A549 (cell line): ENCODE data around the gene PRKG1. TPM values are rescaled to one million over a fixed set of nuclear protein-coding genes. Genes with fewer than 3 reads are reported as not detected.

Source experiments
- ATAC-seq, 2 experiments: fragments of 200-7000 bp in 1 of 2; fragments of >200 bp in 1 of 2; cut with Nextera tagmentation in 1 of 2; cut with Tn5 transposase in 1 of 2; 3 replicates each; pipeline versions ENCODE4 v1.8.0 to v1.9.1; 2018 to 2020; ENCODE audit warnings: mild to moderate bottlenecking in 1 of 2, moderate library complexity in 1 of 2
- CTCF ChIA-PET: fragments of 300-600 bp; sonication (Branson Sonifier 250); formaldehyde crosslinking; extraction: SDS; loops from one replicate; lab custom pipeline; 2021; ENCODE audit warnings: antibody characterized with exemption, inconsistent platforms; lab: Yijun Ruan, JAX
- POLR2A ChIA-PET: fragments of 350-600 bp; formaldehyde crosslinking; extraction: SDS; loops from one replicate; lab custom pipeline; 2021; ENCODE audit warnings: antibody characterized with exemption, inconsistent platforms; lab: Yijun Ruan, JAX
- DNase-seq, 2 experiments: peaks; one replicate each; pipeline versions ENCODE4 v3.0.0 to v3.0.0-alpha.2; 2011 to 2016; ENCODE audit warnings: low read depth in 1 of 2, low spot score in 1 of 2
- FAIRE-seq: peaks from 2 replicates; lab custom pipeline; 2011; peaks lifted over from hg19 to GRCh38; lab: Jason Lieb, UNC
- H3K27ac ChIP-seq, 2 experiments: fragments of >200 bp; sonication (Bioruptor Twin); formaldehyde crosslinking; 3 replicates each; pipeline ENCODE4 v1.5.1; 2016 to 2017
- H3K4me1 ChIP-seq: fragments of >200 bp; sonication (Bioruptor Twin); formaldehyde crosslinking; 3 replicates; pipeline ENCODE4 v1.6.1; 2016
- H3K4me2 ChIP-seq: fragments of >200 bp; sonication (Bioruptor Twin); formaldehyde crosslinking; 3 replicates; pipeline ENCODE4 v1.6.1; 2016
- H3K4me3 ChIP-seq: fragments of >200 bp; sonication (Bioruptor Twin); formaldehyde crosslinking; 3 replicates; pipeline ENCODE4 v1.5.1; 2016
- H3K9me3 ChIP-seq: fragments of >200 bp; sonication (Bioruptor Twin); formaldehyde crosslinking; 3 replicates; pipeline ENCODE4 v1.6.1; 2016
- CBX2 ChIP-seq: fragments of 200-600 bp; sonication (generic); IDR thresholded peaks from 2 replicates; pipeline ENCODE4 v1.6.1; 2016; ENCODE audit warnings: low read depth, mild to moderate bottlenecking, borderline replicate concordance
- CEBPB ChIP-seq, 2 experiments: fragments of >200 bp in 1 of 2; sonication (Bioruptor Twin) in 1 of 2; formaldehyde crosslinking in 1 of 2; IDR thresholded peaks; 2 replicates each; pipeline ENCODE4 v1.6.1; 2012 to 2016
- CHD2 ChIP-seq: fragments of 150-350 bp; IDR thresholded peaks from 2 replicates; pipeline ENCODE4 v1.6.1; 2014; ENCODE audit warnings: low read length; ENCODE audit not compliant: partially characterized antibody
- CHD4 ChIP-seq: fragments of 200-600 bp; sonication (generic); IDR thresholded peaks from 2 replicates; pipeline ENCODE4 v1.6.1; 2016; ENCODE audit warnings: antibody characterized with exemption, mild to moderate bottlenecking, borderline replicate concordance
- EHMT2 ChIP-seq: fragments of 200-600 bp; sonication (generic); IDR thresholded peaks from 2 replicates; pipeline ENCODE4 v1.6.1; 2016; ENCODE audit warnings: antibody characterized with exemption, low read depth, mild to moderate bottlenecking, moderate library complexity
- FOSB ChIP-seq: fragments of 250-450 bp; sonication (Bioruptor Pico); IDR thresholded peaks from 2 replicates; pipeline ENCODE4 v1.5.0; 2020; ENCODE audit warnings: mild to moderate bottlenecking, moderate library complexity
- FOSL2 ChIP-seq, 2 experiments: fragments of 450-650 bp in 1 of 2; fragments of >200 bp in 1 of 2; sonication (Bioruptor Twin) in 1 of 2; formaldehyde crosslinking; IDR thresholded peaks; 2 replicates each; pipeline versions ENCODE4 v1.5.0 to v1.6.1; 2016 to 2020; ENCODE audit warnings: mild to moderate bottlenecking in 1 of 2, moderate library complexity in 1 of 2
- FOXS1 ChIP-seq: fragments of 250-450 bp; sonication (Bioruptor Pico); IDR thresholded peaks from 2 replicates; pipeline ENCODE4 v1.5.0; 2020; ENCODE audit warnings: mild to moderate bottlenecking, moderate library complexity
- HDAC2 ChIP-seq: fragments of 200-600 bp; sonication (generic); IDR thresholded peaks from 2 replicates; pipeline ENCODE4 v1.6.1; 2016
- HOXA7 ChIP-seq: fragments of 250-450 bp; sonication (Bioruptor Pico); IDR thresholded peaks from 2 replicates; pipeline ENCODE4 v1.5.0; 2020; ENCODE audit warnings: mild to moderate bottlenecking, moderate library complexity
- KDM1A ChIP-seq: fragments of 200-600 bp; sonication (generic); IDR thresholded peaks from 2 replicates; pipeline ENCODE4 v1.6.1; 2016; ENCODE audit warnings: low read depth, mild to moderate bottlenecking
- MAFK ChIP-seq: fragments of 450-650 bp; IDR thresholded peaks from 2 replicates; pipeline ENCODE4 v1.6.1; 2014; ENCODE audit not compliant: partially characterized antibody
- MAZ ChIP-seq: fragments of 150-350 bp; IDR thresholded peaks from 2 replicates; pipeline ENCODE4 v1.6.1; 2014; ENCODE audit warnings: antibody characterized with exemption, low read depth, low read length, borderline replicate concordance
- NR3C1 ChIP-seq: fragments of >200 bp; sonication (Bioruptor Twin); formaldehyde crosslinking; IDR thresholded peaks from 3 replicates; pipeline ENCODE4 v1.6.1; 2017
- POLR2A ChIP-seq: IDR thresholded peaks from 2 replicates; pipeline ENCODE4 v1.6.1; 2012; ENCODE audit warnings: mild to moderate bottlenecking, low read length
- RAD21 ChIP-seq, 2 experiments: fragments of >200 bp in 1 of 2; sonication (Bioruptor Twin) in 1 of 2; formaldehyde crosslinking in 1 of 2; IDR thresholded peaks in 1 of 2; conservative IDR thresholded peaks in 1 of 2; 2 replicates in 1 of 2; 3 replicates in 1 of 2; pipeline ENCODE4 v1.6.1; 2012 to 2018; ENCODE audit warnings: inconsistent platforms in 1 of 2
- RCOR1 ChIP-seq: fragments of 150-350 bp; IDR thresholded peaks from 2 replicates; pipeline ENCODE4 v1.6.1; 2014; ENCODE audit warnings: antibody characterized with exemption, low read length, low read depth
- RFX5 ChIP-seq: fragments of 450-650 bp; IDR thresholded peaks from 2 replicates; pipeline ENCODE4 v1.7.1; 2014; ENCODE audit warnings: antibody characterized with exemption, mild to moderate bottlenecking, moderate library complexity
- ZNF302 ChIP-seq: fragments of 250-450 bp; sonication (Bioruptor Pico); IDR thresholded peaks from 2 replicates; pipeline ENCODE4 v1.9.0; 2021; ENCODE audit warnings: inconsistent platforms, mild to moderate bottlenecking, moderate library complexity
- WGBS: methylation state at CpG from one replicate; pipeline ENCODE4 v1.1.6; 2017; ENCODE audit errors: missing lambda C conversion rate; 5-methylcytosine and 5-hydroxymethylcytosine counted together
- polyA plus RNA-seq, 4 experiments: library from polyadenylated mRNA; depleted of rRNA in 3 of 4; stranded (reverse); fragments of >200 nt; fragmentation: RNase III in 1 of 4; extraction: RNeasy Plus Mini Kit Qiagen cat#74134 plus additional on column Dnase treatment in 1 of 4; gene quantifications; 2 replicates in 3 of 4; 3 replicates in 1 of 4; pipeline ENCODE4 v1.2.3, GENCODE V29; 2011 to 2017
- TF ChIP-seq, protein P1 (sequence below): fragments of 450-650 bp; IDR thresholded peaks from 2 replicates; pipeline ENCODE4 v1.6.1; 2014; ENCODE audit warnings: antibody characterized with exemption
- TF ChIP-seq, protein P2 (sequence below): fragments of 250-450 bp; sonication (Bioruptor Pico); IDR thresholded peaks from 2 replicates; pipeline ENCODE4 v1.5.0; 2020; ENCODE audit warnings: low read depth, mild to moderate bottlenecking, moderate library complexity

PRKG1 gene
- polyA plus RNA-seq, 2 of the 4 experiments (the other 2 are of a cell fraction) = not detected

GRCh38 chr10:52266858-52267257 is 1192.6 kb downstream of the PRKG1 start:
- H3K4me3 ChIP-seq = no peak overlapping the region
- WGBS = 26% methylated on average over 1 of the region's 1 CpG
- H3K4me2 ChIP-seq = no peak overlapping the region
- no peak for ATAC-seq
- ChIA-PET CTCF (interaction anchor here (1.2 kb wide), 1 partner anchor 12 kb away, joined by 4 read pairs; no protein-coding TSS in a partner anchor), POLR2A (no interaction called here)
- DNase-seq = no peak
- H3K4me1 ChIP-seq = no peaks in the 10 kb centered on the region
- H3K27ac ChIP-seq = no peak overlapping the region
- TF ChIP-seq, protein P1, sequence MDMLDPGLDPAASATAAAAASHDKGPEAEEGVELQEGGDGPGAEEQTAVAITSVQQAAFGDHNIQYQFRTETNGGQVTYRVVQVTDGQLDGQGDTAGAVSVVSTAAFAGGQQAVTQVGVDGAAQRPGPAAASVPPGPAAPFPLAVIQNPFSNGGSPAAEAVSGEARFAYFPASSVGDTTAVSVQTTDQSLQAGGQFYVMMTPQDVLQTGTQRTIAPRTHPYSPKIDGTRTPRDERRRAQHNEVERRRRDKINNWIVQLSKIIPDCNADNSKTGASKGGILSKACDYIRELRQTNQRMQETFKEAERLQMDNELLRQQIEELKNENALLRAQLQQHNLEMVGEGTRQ = no peak
- no peak for TF ChIP-seq CBX2
- no peak for TF ChIP-seq FOSL2 (IDR thresholded peaks at IDR 0.05)
- TF ChIP-seq FOSL2 (CRISPR knock-in tag; IDR thresholded peaks at IDR 0.05) = no peak
- no peak for TF ChIP-seq CHD4
- TF ChIP-seq NR3C1 = no peak
- TF ChIP-seq POLR2A = no peak
- no peak for TF ChIP-seq HOXA7
- TF ChIP-seq RAD21 (conservative IDR thresholded peaks at IDR 0.05 in 1 of 2, IDR thresholded peaks at IDR 0.05 in 1 of 2) = no peak
- no peak for TF ChIP-seq MAZ
- no peak for TF ChIP-seq RFX5
- TF ChIP-seq, protein P2, sequence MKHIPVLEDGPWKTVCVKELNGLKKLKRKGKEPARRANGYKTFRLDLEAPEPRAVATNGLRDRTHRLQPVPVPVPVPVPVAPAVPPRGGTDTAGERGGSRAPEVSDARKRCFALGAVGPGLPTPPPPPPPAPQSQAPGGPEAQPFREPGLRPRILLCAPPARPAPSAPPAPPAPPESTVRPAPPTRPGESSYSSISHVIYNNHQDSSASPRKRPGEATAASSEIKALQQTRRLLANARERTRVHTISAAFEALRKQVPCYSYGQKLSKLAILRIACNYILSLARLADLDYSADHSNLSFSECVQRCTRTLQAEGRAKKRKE = no peak
- no peak for TF ChIP-seq HDAC2
- no peak for TF ChIP-seq RCOR1
- TF ChIP-seq CEBPB (IDR thresholded peaks at IDR 0.05) = no peak
- no peak for TF ChIP-seq EHMT2
- TF ChIP-seq FOXS1 (CRISPR knock-in tag) = no peak
- no peak for TF ChIP-seq KDM1A
- no peak for FAIRE-seq
- H3K9me3 ChIP-seq = no peaks in the 10 kb centered on the region

- no peak for FAIRE-seq
- H3K4me2 ChIP-seq = no peak overlapping the region
- no peaks in the 10 kb centered on the region for H3K4me1 ChIP-seq
- no peak overlapping the region for H3K4me3 ChIP-seq
- DNase-seq = no peak
- POLR2A ChIA-PET = no interaction called here
- ATAC-seq = no peak
- WGBS = 72% methylated on average over 2 of the region's 2 CpGs
- TF ChIP-seq FOSB (CRISPR knock-in tag) = no peak
- TF ChIP-seq, protein P1 = no peak
- TF ChIP-seq, all 56 proteins: peak for 0
- Histone ChIP-seq H3K27ac (no peak overlapping the region), H3K9me3 (no peaks in the 10 kb centered on the region)
- CTCF ChIA-PET = no interaction called here
Measured at GRCh38 chr10:52268790-52269189, 1194.5 kb downstream of the PRKG1 start.

- no peak overlapping the region for H3K4me3 ChIP-seq
- TF ChIP-seq, protein P2 = no peak
- TF ChIP-seq MAFK (no peak), CHD2 (no peak), ZNF302 (CRISPR knock-in tag) (no peak)
- TF ChIP-seq, protein P1 = no peak
- no peaks in the 10 kb centered on the region for H3K4me1 ChIP-seq
- no peak for DNase-seq
- CTCF ChIA-PET = no interaction called here
- no peak for FAIRE-seq
- no peak overlapping the region for H3K27ac ChIP-seq
- 46% methylated on average over 4 of the region's 4 CpGs for WGBS
- ATAC-seq = no peak
- H3K9me3 ChIP-seq = no peaks in the 10 kb centered on the region
- POLR2A ChIA-PET = no interaction called here
- H3K4me2 ChIP-seq = no peak overlapping the region
Measured at GRCh38 chr10:52269233-52269632, 1194.9 kb downstream of the PRKG1 start.
